ENCODE data around the gene SKIC8.

The SKIC8 gene

GRCh38 chr15:78291698-78292097 is 7.7 kb downstream of the SKIC8 start:
- no peak for DNase-seq (ENCODE audit: low spot score)

- DNase-seq (ENCODE audit: low spot score): no peak
Observed at GRCh38 chr15:78291052-78291451, 8.4 kb downstream of the SKIC8 start.

- no peak for DNase-seq (ENCODE audit: low spot score)
Observed at GRCh38 chr15:78290222-78290621, 9.2 kb downstream of the SKIC8 start.

- no peak for DNase-seq (ENCODE audit: low spot score)
Observed at GRCh38 chr15:78284758-78285157, 14.7 kb downstream of the SKIC8 start.

GRCh38 chr15:78282324-78282723 is 17.1 kb downstream of the SKIC8 start:
- DNase-seq (ENCODE audit: low spot score): no peak

- DNase-seq (ENCODE audit: low spot score): no peak
Observed at GRCh38 chr15:78280319-78281072, 18.9 kb downstream of the SKIC8 start.

- DNase-seq (ENCODE audit: low spot score): no peak
Observed at GRCh38 chr15:78276064-78276943, 23.1 kb downstream of the SKIC8 start.

- DNase-seq (ENCODE audit: low spot score): no peak
Observed at GRCh38 chr15:78274994-78275393, 24.4 kb downstream of the SKIC8 start.

- DNase-seq (ENCODE audit: low spot score): no peak
Observed at GRCh38 chr15:78272776-78273175, 26.6 kb downstream of the SKIC8 start.

- no peak for DNase-seq (ENCODE audit: low spot score)
Observed at GRCh38 chr15:78272316-78272715, 27.1 kb downstream of the SKIC8 start.

- DNase-seq (ENCODE audit: low spot score): no peak
Observed at GRCh38 chr15:78266806-78267205, 32.6 kb downstream of the SKIC8 start.

- DNase-seq (ENCODE audit: low spot score): no peak
Observed at GRCh38 chr15:78266229-78266628, 33.2 kb downstream of the SKIC8 start.

GRCh38 chr15:78265752-78266224 is 33.6 kb downstream of the SKIC8 start:
- peak; percentile 80 for DNase-seq (ENCODE audit: low spot score)

- no peak for DNase-seq (ENCODE audit: low spot score)
Observed at GRCh38 chr15:78265137-78265460, 34.3 kb downstream of the SKIC8 start.

- DNase-seq (ENCODE audit: low spot score): peak; percentile 58
Observed at GRCh38 chr15:78264304-78265136, 34.9 kb downstream of the SKIC8 start, which contains the start of gene DNAJA4. Gene DNAJA4, plus strand, starts transcription at chr15:78264562. Its CDS starts 202 bp downstream, at chr15:78264764.

GRCh38 chr15:78263907-78264303 is 35.5 kb downstream of the SKIC8 start:
- no peak for DNase-seq (ENCODE audit: low spot score)

- no peak for DNase-seq (ENCODE audit: low spot score)
Observed at GRCh38 chr15:78263351-78263781, 36.0 kb downstream of the SKIC8 start.

GRCh38 chr15:78261062-78261461 is 38.3 kb downstream of the SKIC8 start:
- DNase-seq (ENCODE audit: low spot score): no peak

GRCh38 chr15:78260489-78260888 is 38.9 kb downstream of the SKIC8 start:
- no peak for DNase-seq (ENCODE audit: low spot score)

GRCh38 chr15:78259232-78259631 is 40.2 kb downstream of the SKIC8 start:
- no peak for DNase-seq (ENCODE audit: low spot score)

GRCh38 chr15:78257681-78258080 is 41.7 kb downstream of the SKIC8 start:
- DNase-seq (ENCODE audit: low spot score): no peak

- no peak for DNase-seq (ENCODE audit: low spot score)
Observed at GRCh38 chr15:78256044-78256437, 43.4 kb downstream of the SKIC8 start.
